Ishikawa (cell line): Measurements from ENCODE around the gene ANO9.

Experiments
- CEBPB ChIP-seq: IDR thresholded peaks from 2 replicates; pipeline ENCODE4 v1.6.1; 2012
- CREB1 ChIP-seq: IDR thresholded peaks from 2 replicates; pipeline ENCODE4 v1.6.1; 2012; ENCODE audit warnings: low read depth
- EGR1 ChIP-seq: IDR thresholded peaks from 2 replicates; pipeline ENCODE4 v1.6.1; 2012
- EP300 ChIP-seq: IDR thresholded peaks from 2 replicates; pipeline ENCODE4 v1.6.1; 2012; ENCODE audit warnings: borderline replicate concordance
- FOXM1 ChIP-seq: IDR thresholded peaks from 2 replicates; pipeline ENCODE4 v1.6.1; 2012; ENCODE audit warnings: low read depth, borderline replicate concordance
- MAX ChIP-seq: IDR thresholded peaks from 2 replicates; pipeline ENCODE4 v1.6.1; 2012
- NFIC ChIP-seq: IDR thresholded peaks from 2 replicates; pipeline ENCODE4 v1.6.1; 2012
- RAD21 ChIP-seq: IDR thresholded peaks from 2 replicates; pipeline ENCODE4 v1.6.1; 2012; ENCODE audit warnings: low read depth
- REST ChIP-seq: IDR thresholded peaks from 2 replicates; pipeline ENCODE4 v1.6.1; 2012; ENCODE audit warnings: low read depth, mild to moderate bottlenecking
- TAF1 ChIP-seq: IDR thresholded peaks from 2 replicates; pipeline ENCODE4 v1.6.1; 2012; ENCODE audit warnings: low read depth, mild to moderate bottlenecking
- TCF12 ChIP-seq: IDR thresholded peaks from 2 replicates; pipeline ENCODE4 v1.6.1; 2012; ENCODE audit warnings: low read depth
- TEAD4 ChIP-seq: IDR thresholded peaks from 2 replicates; pipeline ENCODE4 v1.6.1; 2012
- USF1 ChIP-seq: IDR thresholded peaks from 2 replicates; pipeline ENCODE4 v1.6.1; 2012
- YY1 ChIP-seq: IDR thresholded peaks from 2 replicates; pipeline ENCODE4 v1.6.1; 2012; ENCODE audit warnings: low read depth
- ZBTB7A ChIP-seq: IDR thresholded peaks from 2 replicates; pipeline ENCODE4 v1.6.1; 2012; ENCODE audit warnings: low read depth

Gene ANO9

GRCh38 chr11:488579-488978 lies 46.8 kb upstream of the ANO9 start:
- TF ChIP-seq CEBPB (no peak), ZBTB7A (no peak), TCF12 (no peak), YY1 (no peak), EGR1 (no peak), EP300 (no peak), CREB1 (no peak), NFIC (no peak)

GRCh38 chr11:488062-488461 lies 46.3 kb upstream of the ANO9 start:
- TF ChIP-seq REST, result no peak
- no peak for TF ChIP-seq NFIC
- TF ChIP-seq USF1, result no peak
- TF ChIP-seq FOXM1, result no peak

- TF ChIP-seq YY1 (no peak), TCF12 (no peak), CEBPB (no peak), CREB1 (no peak), REST (no peak), MAX (no peak), FOXM1 (no peak), EGR1 (no peak), EP300 (no peak), TAF1 (no peak), USF1 (no peak), ZBTB7A (no peak), TEAD4 (no peak), NFIC (no peak)
Observed at GRCh38 chr11:487571-488021, 45.8 kb upstream of the ANO9 start.

GRCh38 chr11:486189-486588 lies 44.4 kb upstream of the ANO9 start:
- TF ChIP-seq REST, result no peak
- TF ChIP-seq CEBPB, result no peak
- no peak for TF ChIP-seq NFIC
- no peak for TF ChIP-seq ZBTB7A
- no peak for TF ChIP-seq USF1
- no peak for TF ChIP-seq EGR1
- no peak for TF ChIP-seq TCF12
- TF ChIP-seq TEAD4, result no peak
- TF ChIP-seq RAD21, result no peak
- TF ChIP-seq TAF1, result no peak
- TF ChIP-seq EP300, result no peak
- no peak for TF ChIP-seq YY1
- TF ChIP-seq FOXM1, result no peak
- TF ChIP-seq CREB1, result no peak
- no peak for TF ChIP-seq MAX

GRCh38 chr11:484616-485015 lies 42.8 kb upstream of the ANO9 start:
- TF ChIP-seq CREB1, result no peak
- no peak for TF ChIP-seq YY1
- TF ChIP-seq RAD21, result no peak
- no peak for TF ChIP-seq TAF1
- no peak for TF ChIP-seq NFIC
- no peak for TF ChIP-seq EGR1
- TF ChIP-seq FOXM1, result no peak
- no peak for TF ChIP-seq CEBPB
- TF ChIP-seq TCF12, result no peak
- no peak for TF ChIP-seq TEAD4
- no peak for TF ChIP-seq ZBTB7A
- TF ChIP-seq EP300, result no peak
- TF ChIP-seq REST, result no peak
- TF ChIP-seq USF1, result no peak
- TF ChIP-seq MAX, result no peak
